GM12878 (cell line): ENCODE data around the gene RTN4. TPM values are rescaled to one million over a fixed set of nuclear protein-coding genes. Genes with fewer than 3 reads are reported as not detected.

ENCODE experiments used
- ATAC-seq: fragments of 200-7000 bp; cut with Tn5 transposase; 3 replicates; pipeline ENCODE4 v1.9.1; 2020; ENCODE audit warnings: mild to moderate bottlenecking, moderate library complexity
- BruUV-seq: library from RNA; stranded (reverse); fragments of 400-500 nt; replicated peaks from 2 replicates; lab custom pipeline; 2021; lab: Mats Ljungman, UMichigan
- CTCF ChIA-PET: fragments of 300-600 bp; sonication (Branson Sonifier 250); formaldehyde crosslinking; extraction: SDS; loops from one replicate; lab custom pipeline; 2021; ENCODE audit warnings: inconsistent platforms; lab: Yijun Ruan, JAX
- POLR2A ChIA-PET: fragments of 350-600 bp; formaldehyde crosslinking; extraction: SDS; loops from one replicate; lab custom pipeline; 2021; ENCODE audit warnings: inconsistent platforms; lab: Charles Lee
- RAD21 ChIA-PET: fragments of 300-600 bp; sonication (Branson Sonifier 250); formaldehyde crosslinking; loops from one replicate; lab custom pipeline; 2023; ENCODE audit warnings: antibody characterized with exemption; ENCODE audit not compliant: unreplicated experiment; lab: Charles Lee
- SMC1A ChIA-PET: fragments of 300-600 bp; sonication (Branson Sonifier 250); formaldehyde crosslinking; loops from one replicate; lab custom pipeline; 2023; ENCODE audit not compliant: unreplicated experiment, uncharacterized antibody; lab: Charles Lee
- DNase-seq: peaks from one replicate; pipeline ENCODE4 v3.0.0-alpha.2; 2011; ENCODE audit warnings: low read depth, low spot score
- FAIRE-seq: peaks from 3 replicates; lab custom pipeline; 2011; peaks lifted over from hg19 to GRCh38; lab: Jason Lieb, UNC
- H2AFZ ChIP-seq: 2 replicates; pipeline ENCODE4 v1.6.0; 2011; ENCODE audit warnings: low read depth, low read length, control low read depth; ENCODE audit not compliant: control insufficient read depth
- H3K27ac ChIP-seq: 2 replicates; pipeline ENCODE4 v1.5.1; 2011; ENCODE audit warnings: control low read depth; ENCODE audit not compliant: control insufficient read depth, insufficient read depth
- H3K27me3 ChIP-seq, 2 experiments: replicated peaks in 1 of 2; 2 replicates each; pipeline versions ENCODE4 v1.6.0 to v1.6.1; 2011; ENCODE audit warnings: low read length in 1 of 2; ENCODE audit not compliant: control insufficient read depth in 2 of 2, insufficient read depth in 2 of 2
- H3K36me3 ChIP-seq, 2 experiments: 2 replicates each; pipeline ENCODE4 v1.5.1; 2011; ENCODE audit warnings: low read length in 1 of 2; ENCODE audit not compliant: control insufficient read depth in 2 of 2, insufficient read depth in 2 of 2
- H3K4me1 ChIP-seq: 2 replicates; pipeline ENCODE4 v1.6.1; 2011; ENCODE audit warnings: mild to moderate bottlenecking, low read length, moderate library complexity, mixed read lengths; ENCODE audit not compliant: control insufficient read depth, insufficient read depth
- H3K4me2 ChIP-seq: 2 replicates; pipeline ENCODE4 v1.6.0; 2011; ENCODE audit warnings: control low read depth; ENCODE audit not compliant: control insufficient read depth, insufficient read depth
- H3K4me3 ChIP-seq: fragments of 200-600 bp; sonication (generic); 2 replicates; pipeline ENCODE4 v1.5.1; 2016
- H3K79me2 ChIP-seq: 2 replicates; pipeline ENCODE4 v1.6.0; 2011; ENCODE audit warnings: low read length; ENCODE audit not compliant: control insufficient read depth, insufficient read depth
- H3K9ac ChIP-seq: 2 replicates; pipeline ENCODE4 v1.8.0; 2011; ENCODE audit warnings: low read length, control low read depth, mixed read lengths; ENCODE audit not compliant: control insufficient read depth, insufficient read depth
- H3K9me3 ChIP-seq: replicated peaks from 3 replicates; pipeline ENCODE4 v1.5.1; 2011; ENCODE audit warnings: mild to moderate bottlenecking, low read length; ENCODE audit not compliant: control insufficient read depth, insufficient read depth
- H4K20me1 ChIP-seq: 2 replicates; pipeline ENCODE4 v1.6.0; 2011; ENCODE audit not compliant: control insufficient read depth, insufficient read depth
- JUND ChIP-seq: IDR thresholded peaks from 2 replicates; pipeline ENCODE4 v1.6.1; 2012; ENCODE audit warnings: low read depth, mild to moderate bottlenecking, low read length, improper control_type of control experiment, moderate library complexity
- PAX5 ChIP-seq: IDR thresholded peaks from 2 replicates; pipeline ENCODE4 v1.6.1; 2011; ENCODE audit warnings: low read depth, low read length, borderline replicate concordance
- SKIL ChIP-seq: fragments of 450-650 bp; IDR thresholded peaks from 2 replicates; pipeline ENCODE4 v1.6.1; 2017; ENCODE audit warnings: mild to moderate bottlenecking, low read depth, inconsistent platforms; ENCODE audit not compliant: poor library complexity, severe bottlenecking
- SMC3 ChIP-seq: IDR thresholded peaks from 2 replicates; pipeline ENCODE4 v1.6.1; 2011; ENCODE audit warnings: low read length, improper control_type of control experiment, borderline replicate concordance
- SRF ChIP-seq, 2 experiments: IDR thresholded peaks; 2 replicates each; pipeline ENCODE4 v1.6.1; 2011; ENCODE audit warnings: low read depth in 2 of 2, low read length in 2 of 2, mild to moderate bottlenecking in 1 of 2, moderate library complexity in 1 of 2
- YBX1 ChIP-seq: fragments of 450-650 bp; IDR thresholded peaks from 2 replicates; pipeline ENCODE4 v1.6.1; 2016; ENCODE audit warnings: antibody characterized with exemption
- ZNF384 ChIP-seq: IDR thresholded peaks from 2 replicates; pipeline ENCODE4 v1.6.1; 2012; ENCODE audit warnings: low read depth, mild to moderate bottlenecking, low read length, improper control_type of control experiment, borderline replicate concordance
- WGBS: methylation state at CpG from one replicate; pipeline ENCODE4 v1.1.6; 2016; ENCODE audit warnings: low lambda C conversion rate; ENCODE audit not compliant: insufficient replicate concordance, insufficient coverage; ENCODE audit errors: missing lambda C conversion rate; 5-methylcytosine and 5-hydroxymethylcytosine counted together
- in situ Hi-C: fragments of 300-500 bp; cut with MboI; formaldehyde crosslinking; loops from 9 replicates; pipeline ENCODE4 v1.14.3; 2018; ENCODE audit warnings: mixed read lengths
- intact Hi-C: fragments of 100-400 bp; cut with micrococcal nuclease; formaldehyde crosslinking; loops from one replicate; pipeline ENCODE4 v1.14.2; 2022; ENCODE audit not compliant: unreplicated experiment
- polyA plus RNA-seq, 11 experiments: library from polyadenylated mRNA; depleted of rRNA in 4 of 11; unstranded in 6 of 11; stranded (reverse) in 5 of 11; fragments of >200 nt; fragmentation: Nextera tagmentation in 4 of 11; fragmentation: Illumina TruSeq in 1 of 11; extraction: Ambion mirVana in 4 of 11; extraction: Trizol in 1 of 11; gene quantifications; 1 replicate in 1 of 11; 2 replicates in 10 of 11; pipeline versions ENCODE4 v1.2.1 to v1.2.3, GENCODE V29; 2011 to 2016; ENCODE audit warnings: inconsistent platforms in 2 of 11, missing spikeins in 2 of 11, low read depth in 1 of 11
- total RNA-seq, 4 experiments: library from RNA; depleted of rRNA in 3 of 4; stranded (reverse); fragments of >200 nt in 3 of 4; fragmentation: Illumina TruSeq in 1 of 4; extraction: Trizol in 1 of 4; gene quantifications; 2 replicates each; pipeline versions ENCODE4 v1.2.1 to v1.2.3, GENCODE V29; 2013 to 2021
- TF ChIP-seq, protein P1 (sequence below): IDR thresholded peaks from 2 replicates; pipeline ENCODE4 v1.6.1; 2012; ENCODE audit warnings: mild to moderate bottlenecking, low read depth, low read length

The RTN4 gene
- total and polyA plus RNA-seq, 10 of the 15 experiments (the other 5 are each of a cell fraction or from before 2014, with no cell fraction given) = 56.0 to 133 (median 83.3) TPM

GRCh38 chr2:55017880-55018279 lies 32.4 kb downstream of the RTN4 start:
- CTCF ChIA-PET = interaction anchor here (0.7 to 14.8 kb wide), 5 partner anchors 15 to 153 kb away, joined by 3 to 342 read pairs (median 5); partner anchors contain the start of gene RTN4
- no peaks in the 10 kb centered on the region for H4K20me1 ChIP-seq
- 96% methylated on average over 3 of the region's 3 CpGs for WGBS

More at GRCh38 chr2:55017880-55018279, 32.4 kb downstream of the RTN4 start:
- Histone ChIP-seq H3K27me3 (no peaks in the 10 kb centered on the region), H3K36me3 (0 out of 4 replicates have a peak, but pooled peaks cover 0 to 4% of the 10 kb centered on the region in 2 experiments), H3K79me2 (peaks cover 39% of the 10 kb centered on the region), H3K4me1 (0 out of 2 replicates have a peak, but pooled peaks cover 2% of the 10 kb centered on the region), H2AFZ (no peak overlapping the region), H3K9me3 (no peaks in the 10 kb centered on the region; the same call in none of the 3 replicates), H3K4me2 (no peak overlapping the region), H3K9ac (no peak overlapping the region), H3K4me3 (no peak overlapping the region), H3K27ac (no peak overlapping the region)
- FAIRE-seq = no peak
- ChIA-PET POLR2A (interaction anchor here (0.6 kb wide), 1 partner anchor 44 kb away, joined by 3 read pairs; no protein-coding TSS in a partner anchor), RAD21 (interaction anchor here (1.1 to 2.7 kb wide), 4 partner anchors 30 to 158 kb away, joined by 4 to 8 read pairs (median 8); no protein-coding TSS in a partner anchor), SMC1A (interaction anchor here (0.7 to 12.9 kb wide), 6 partner anchors 8 to 1199 kb away, joined by 3 to 260 read pairs (median 16); partner anchors contain the start of gene RTN4)
- TF ChIP-seq SMC3 (no peak), YBX1 (no peak), ZNF384 (no peak), SRF (IDR thresholded peaks at IDR 0.05; ENCODE audit: low read depth in 2 of 2, low read length in 2 of 2) (no peak), JUND (no peak), SKIL (no peak), PAX5 (no peak)
- TF ChIP-seq, protein P1, sequence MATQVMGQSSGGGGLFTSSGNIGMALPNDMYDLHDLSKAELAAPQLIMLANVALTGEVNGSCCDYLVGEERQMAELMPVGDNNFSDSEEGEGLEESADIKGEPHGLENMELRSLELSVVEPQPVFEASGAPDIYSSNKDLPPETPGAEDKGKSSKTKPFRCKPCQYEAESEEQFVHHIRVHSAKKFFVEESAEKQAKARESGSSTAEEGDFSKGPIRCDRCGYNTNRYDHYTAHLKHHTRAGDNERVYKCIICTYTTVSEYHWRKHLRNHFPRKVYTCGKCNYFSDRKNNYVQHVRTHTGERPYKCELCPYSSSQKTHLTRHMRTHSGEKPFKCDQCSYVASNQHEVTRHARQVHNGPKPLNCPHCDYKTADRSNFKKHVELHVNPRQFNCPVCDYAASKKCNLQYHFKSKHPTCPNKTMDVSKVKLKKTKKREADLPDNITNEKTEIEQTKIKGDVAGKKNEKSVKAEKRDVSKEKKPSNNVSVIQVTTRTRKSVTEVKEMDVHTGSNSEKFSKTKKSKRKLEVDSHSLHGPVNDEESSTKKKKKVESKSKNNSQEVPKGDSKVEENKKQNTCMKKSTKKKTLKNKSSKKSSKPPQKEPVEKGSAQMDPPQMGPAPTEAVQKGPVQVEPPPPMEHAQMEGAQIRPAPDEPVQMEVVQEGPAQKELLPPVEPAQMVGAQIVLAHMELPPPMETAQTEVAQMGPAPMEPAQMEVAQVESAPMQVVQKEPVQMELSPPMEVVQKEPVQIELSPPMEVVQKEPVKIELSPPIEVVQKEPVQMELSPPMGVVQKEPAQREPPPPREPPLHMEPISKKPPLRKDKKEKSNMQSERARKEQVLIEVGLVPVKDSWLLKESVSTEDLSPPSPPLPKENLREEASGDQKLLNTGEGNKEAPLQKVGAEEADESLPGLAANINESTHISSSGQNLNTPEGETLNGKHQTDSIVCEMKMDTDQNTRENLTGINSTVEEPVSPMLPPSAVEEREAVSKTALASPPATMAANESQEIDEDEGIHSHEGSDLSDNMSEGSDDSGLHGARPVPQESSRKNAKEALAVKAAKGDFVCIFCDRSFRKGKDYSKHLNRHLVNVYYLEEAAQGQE = no peak
- no peak for ATAC-seq
- no TSS peak for BruUV-seq
- DNase-seq = no peak
- intact Hi-C loops (no loop called here), in situ Hi-C loops (loop anchor here (5.0 kb wide), 1 partner anchor 149 kb away; no protein-coding TSS in a partner anchor)
